ENCODE results near the gene C1orf116.

Gene C1orf116

DNA sequence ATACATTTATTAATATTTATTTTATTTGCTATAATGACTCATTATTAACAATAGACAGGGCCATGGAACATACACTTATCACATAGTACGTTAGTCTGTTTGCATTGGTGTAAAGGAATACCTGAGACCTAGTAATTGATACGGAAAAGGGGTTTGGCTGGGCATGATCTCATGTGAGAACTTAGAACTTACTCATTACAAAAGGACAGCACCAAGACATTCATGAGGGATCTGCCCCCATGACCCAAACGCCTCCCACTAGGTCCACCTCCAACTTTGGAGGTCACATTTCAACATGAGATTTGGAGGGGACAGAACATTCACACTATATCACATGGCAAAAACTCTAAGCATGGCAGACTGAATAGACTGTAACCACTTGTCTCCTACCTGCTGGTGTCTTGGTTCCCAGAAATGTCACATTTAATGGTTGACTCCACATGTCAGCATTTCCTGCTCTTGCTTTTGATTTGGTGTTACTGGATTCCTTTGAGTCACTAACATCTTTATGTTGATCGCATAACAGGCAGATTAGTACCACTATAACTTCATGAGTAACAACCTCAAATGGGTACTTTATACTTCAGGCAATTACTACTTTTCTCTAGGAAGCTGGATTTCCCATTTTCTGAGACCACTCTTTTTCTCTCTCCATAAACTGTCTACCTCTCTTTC is 3.5 kb upstream of the C1orf116 start:
- DNase-seq = no peak

DNA sequence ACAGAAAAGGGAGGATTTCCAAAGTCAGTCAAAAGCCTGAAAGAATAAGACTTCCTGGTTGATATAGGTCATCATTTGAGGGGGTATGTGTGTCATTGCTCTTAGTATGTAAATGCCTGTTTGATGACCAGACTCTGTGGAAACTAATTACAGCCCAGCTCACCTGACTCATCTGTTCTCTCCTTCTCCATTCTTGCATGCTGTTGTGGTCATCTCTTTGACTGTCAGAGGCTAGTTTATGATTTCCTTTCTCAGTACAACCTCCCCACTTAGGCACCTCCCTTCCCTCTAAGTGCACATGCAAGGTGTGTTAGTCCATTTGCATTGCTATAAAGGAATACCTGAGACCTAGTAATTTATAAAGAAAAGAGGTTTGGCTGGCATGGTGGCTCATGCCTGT is 2.4 kb upstream of the C1orf116 start:
- DNase-seq = no peak

DNA sequence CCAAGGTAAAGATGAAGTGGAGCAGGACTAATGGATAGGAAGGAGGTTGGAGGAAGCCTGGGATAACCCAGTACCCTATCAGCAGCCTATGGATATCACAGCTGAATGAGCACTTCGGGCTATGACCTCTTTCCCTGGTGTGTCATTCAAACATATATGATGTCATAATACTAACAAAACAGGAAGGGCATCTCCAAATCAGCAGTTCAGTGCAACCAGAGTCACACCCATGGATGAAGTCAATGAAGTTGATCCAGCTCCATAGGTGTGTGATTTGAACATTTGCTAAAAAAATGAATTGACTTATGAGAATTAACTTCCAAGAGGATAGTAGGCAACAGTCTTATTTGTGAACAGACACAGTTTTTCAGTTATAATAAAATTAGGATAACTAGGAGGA is 1.7 kb upstream of the C1orf116 start:
- no peak for DNase-seq

DNA sequence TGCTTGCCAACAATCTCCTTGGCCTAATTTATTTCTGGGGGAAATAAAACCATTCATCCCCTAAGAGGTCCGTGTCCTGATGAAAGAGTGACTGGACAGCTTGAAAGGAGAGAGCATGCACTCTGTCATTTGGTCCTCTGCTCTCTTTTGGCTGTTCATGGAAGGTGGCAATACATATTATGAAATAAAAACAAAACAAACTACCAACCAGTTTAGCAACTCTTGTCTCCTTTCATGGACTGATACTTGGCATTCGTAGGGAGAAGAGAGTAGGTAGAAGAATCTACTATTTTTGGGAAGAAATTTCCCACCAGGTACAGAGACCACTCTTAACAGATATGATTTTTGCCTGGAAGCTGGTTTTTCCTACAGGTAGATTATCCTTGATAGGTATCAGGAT is 746 bp upstream of the C1orf116 start:
- DNase-seq = no peak

DNA sequence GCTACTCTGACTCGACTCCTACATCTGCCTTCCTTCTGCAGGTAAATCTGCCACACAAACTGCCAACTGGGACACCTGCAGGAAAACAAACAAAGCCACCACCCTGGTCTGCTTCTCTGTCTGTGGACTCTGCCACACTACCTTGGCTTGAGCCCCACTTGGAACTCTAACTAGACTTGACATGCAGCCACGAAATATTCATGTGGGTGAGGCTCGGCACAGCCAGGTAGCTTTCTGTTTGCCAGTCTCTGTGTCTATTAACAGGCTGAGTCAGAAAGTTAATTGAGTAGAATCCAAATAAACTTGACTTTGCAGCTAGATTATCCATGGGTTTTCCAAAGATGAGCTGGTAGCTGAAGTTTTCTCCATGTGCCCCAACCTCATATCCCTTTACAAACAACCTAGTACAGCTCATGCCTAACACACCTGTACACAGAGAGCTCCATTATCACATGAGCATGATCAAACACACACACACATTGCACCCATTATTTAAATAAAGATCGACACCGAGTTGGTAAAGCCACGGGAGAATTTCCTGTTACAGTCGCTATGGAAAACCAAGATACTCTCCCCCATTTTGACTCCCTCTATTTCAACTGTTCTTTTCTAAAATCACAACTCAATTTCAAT is 808 bp downstream of the C1orf116 start:
- no peak for DNase-seq

DNA sequence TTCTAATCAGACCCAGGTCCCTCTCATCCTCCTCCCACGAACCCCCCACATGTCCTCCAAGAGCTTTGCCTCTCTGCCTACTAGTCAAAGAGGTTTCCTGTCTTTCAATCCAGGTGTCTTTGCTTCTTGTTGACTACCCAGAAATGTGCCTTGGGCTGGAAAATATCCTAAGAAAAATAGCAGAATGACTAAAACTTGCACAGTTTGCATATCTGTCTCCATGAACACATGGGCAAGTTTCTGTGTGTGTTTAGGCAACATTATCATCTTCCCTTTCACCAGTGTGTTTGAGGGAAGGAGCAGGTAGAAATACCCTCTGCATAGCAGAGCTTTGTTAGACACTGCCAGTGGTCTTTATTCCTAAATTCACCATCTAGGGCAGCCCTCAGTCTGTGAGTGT is 1.5 kb downstream of the C1orf116 start:
- DNase-seq = no peak

DNA sequence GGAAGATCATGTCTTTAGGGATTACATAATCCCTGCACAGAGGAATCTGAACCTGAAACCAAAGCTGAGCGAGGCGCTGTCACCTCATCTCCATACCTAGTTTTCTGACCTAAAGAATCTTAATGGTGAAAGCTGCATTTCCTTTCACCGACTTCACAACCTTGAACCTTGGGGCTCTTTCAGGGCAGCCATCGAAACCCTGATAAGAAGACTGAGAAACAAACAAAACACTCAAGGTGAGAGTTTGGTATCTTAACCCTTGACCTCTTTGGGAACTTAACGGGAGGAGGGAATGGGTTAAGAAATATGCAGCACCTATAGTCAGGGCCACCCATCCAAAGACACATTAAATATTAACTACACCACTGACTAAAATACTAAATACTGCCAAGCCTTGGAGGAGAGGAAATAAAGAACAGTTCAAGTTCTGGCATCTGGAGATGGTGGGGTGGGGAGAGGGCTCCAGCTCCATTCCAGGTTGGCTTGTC is 2.0 kb downstream of the C1orf116 start:
- no peak for DNase-seq

DNA sequence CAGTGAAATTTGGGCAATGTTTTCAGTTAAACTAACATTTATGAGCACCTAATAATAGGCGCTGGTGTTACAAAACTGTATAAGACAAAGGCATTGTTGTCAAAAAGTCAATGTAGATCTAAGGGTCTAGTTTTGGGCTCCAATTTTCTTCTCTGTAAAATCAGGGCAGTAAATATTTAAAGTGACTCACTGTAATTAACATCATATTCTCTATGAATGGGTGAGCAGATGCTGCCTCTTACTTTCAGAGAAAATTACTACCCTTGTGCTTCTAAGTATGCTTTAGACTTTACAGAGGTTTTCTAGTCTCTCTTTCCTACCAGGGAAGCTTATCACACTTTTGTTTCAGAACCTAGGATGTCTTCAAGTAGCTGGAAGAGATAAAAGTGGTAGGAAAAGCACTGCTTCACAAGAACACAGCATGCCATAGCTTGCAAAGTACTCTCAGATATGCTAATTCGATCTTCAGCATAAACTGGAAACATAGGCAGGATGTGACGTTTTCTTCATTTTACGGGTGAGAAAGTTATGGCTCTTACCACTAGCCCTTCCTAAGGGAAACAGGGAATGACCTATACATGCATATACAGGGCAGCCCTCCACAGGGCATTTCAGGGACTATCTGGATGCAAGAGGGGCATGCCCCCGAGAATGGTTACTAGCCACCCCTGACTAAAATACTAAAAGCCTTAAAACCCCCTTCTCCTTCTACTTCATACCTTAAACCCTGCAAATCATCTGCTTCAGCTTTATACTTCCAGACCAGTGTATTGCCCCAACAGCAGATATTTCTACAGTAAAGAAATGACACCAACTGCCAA is 2.6 kb downstream of the C1orf116 start:
- no peak for DNase-seq

DNA sequence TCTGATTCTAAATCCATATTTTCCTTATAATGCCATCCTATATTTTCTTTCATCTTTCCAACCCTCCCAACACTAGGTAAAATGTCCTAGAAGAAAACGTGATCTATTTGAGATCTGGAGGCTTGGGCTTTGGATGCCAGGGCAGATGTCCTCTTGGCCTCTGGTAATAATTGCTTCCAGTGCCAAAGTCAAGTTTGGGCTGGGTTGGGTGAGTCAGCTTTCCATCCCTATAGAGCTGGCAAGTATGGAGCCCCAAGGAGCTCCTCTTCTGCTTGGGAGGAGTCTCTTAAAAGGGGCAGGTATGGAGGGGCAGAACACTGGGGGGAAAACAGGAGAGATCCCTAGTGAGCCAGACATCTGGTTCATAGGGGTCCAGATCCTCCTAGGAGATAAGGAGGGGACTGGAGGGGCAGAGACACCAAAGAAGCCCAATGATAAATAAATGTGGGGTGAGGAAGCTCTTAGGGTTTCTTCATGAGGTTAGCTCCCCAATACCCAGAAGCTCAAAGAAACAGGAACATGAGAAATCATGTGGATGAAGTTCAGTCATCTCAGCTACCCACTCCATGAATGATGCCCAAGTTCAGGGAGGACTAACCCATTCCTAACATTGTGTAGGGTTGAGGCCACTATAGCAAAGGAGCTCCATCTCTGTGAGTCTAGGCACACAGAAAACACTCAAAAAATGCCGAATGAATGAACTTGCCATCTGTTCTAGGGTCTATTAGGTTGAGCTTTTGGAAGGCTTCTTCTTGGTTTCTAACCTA is 3.5 kb downstream of the C1orf116 start:
- no peak for DNase-seq

DNA sequence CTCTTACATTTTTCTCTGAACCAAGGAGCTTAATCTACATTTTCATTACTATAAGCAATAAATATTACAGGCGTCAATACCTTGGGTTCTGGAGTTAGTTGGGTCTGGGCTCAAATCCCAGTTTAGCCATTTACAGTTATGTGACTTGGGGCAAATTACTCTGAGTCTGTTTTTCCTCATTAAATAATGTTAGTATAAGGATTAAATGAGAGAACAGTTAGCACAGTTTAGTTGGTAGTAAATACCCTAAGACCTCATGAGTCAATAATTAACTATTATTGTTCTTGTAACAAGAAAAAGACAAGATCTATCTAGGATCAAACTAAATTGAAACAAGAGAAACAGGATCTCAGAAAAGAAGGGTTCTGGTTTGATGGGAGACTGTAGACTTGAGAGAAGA is 4.6 kb downstream of the C1orf116 start:
- no peak for DNase-seq

DNA sequence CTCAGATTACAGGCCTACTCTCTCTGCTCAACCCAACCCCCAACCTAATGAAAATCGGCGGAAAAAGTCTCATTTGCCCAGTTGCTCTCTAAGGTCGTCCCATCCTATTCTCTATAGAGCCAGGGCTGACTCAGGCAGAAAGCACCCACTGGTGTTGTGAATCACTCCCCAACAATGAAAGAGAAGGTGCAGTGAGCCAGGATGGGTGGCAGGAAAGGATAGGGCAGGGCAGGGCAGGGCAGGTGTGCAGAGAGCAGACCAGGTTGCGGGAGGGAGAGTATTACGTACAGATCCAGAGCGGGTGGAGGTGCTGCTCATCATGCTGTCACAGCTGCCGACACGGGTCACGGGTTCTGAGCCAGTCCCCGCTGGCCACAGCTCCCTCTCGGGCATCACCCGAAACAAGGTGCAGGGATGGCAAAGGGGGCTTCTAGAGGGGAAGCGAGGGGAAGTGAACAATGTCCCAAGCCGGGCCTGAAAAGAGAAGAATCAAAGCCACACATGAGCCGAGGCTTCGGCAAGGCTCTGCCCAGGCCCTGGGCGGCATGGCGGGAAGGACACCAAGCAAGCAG is 5.3 kb downstream of the C1orf116 start:
- DNase-seq = no peak

DNA sequence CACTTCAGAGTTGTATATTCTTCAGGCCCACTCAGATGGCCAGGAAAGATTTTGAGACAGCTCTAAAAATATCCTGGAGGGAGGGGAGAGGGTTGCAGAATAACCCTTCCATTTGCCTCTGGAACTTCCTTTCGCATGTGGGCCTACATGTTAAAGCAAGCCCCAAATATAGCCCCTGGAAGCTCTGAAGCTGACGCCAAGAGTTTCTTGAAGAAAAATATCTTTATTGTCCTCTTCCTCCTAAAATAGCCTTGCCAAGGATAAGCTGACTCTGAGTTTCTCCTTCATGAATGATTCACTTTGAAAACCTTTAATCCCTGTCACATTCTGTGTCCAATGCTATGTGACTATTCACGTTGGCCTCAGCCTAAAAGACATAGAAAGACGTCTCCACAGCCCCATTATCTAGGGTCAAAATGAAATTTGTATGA is 6.4 kb downstream of the C1orf116 start:
- peak in 1 of 58 donors; percentile 19 for DNase-seq

DNA sequence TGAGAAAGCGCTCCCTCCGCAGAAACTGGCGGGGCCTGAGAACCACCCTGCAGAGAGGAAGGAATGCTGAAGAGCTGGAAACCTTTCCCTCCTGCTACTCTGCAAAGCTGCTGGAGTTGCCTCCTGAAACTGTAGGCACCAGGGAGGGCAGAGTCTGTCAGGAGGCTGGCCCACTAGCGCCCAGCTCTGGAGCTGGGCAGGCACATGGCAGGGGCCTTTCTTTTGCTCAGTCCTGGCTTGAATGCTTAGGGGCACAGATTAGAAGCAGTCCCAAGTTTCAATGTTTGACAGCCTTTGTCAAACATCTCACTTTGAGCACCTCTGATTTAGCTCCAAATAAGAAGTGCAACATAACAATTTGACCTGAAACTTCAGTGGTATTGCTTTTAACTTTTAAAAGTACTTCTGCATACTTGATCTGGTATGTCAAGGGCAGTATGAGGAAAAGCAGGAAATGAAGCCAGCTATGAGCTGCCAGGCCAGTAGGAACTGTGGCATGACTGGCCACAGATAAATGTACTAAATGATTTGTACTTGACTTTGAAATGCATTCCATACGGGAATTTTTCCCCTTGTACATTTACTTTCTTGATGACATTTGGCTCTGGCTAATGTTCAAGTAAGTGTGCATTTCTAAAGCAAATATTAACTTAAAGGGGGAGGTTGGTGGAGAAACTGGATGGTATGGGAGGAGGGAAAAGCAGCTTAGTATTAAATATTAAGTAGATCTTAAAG is 7.2 kb downstream of the C1orf116 start:
- DNase-seq = no peak

DNA sequence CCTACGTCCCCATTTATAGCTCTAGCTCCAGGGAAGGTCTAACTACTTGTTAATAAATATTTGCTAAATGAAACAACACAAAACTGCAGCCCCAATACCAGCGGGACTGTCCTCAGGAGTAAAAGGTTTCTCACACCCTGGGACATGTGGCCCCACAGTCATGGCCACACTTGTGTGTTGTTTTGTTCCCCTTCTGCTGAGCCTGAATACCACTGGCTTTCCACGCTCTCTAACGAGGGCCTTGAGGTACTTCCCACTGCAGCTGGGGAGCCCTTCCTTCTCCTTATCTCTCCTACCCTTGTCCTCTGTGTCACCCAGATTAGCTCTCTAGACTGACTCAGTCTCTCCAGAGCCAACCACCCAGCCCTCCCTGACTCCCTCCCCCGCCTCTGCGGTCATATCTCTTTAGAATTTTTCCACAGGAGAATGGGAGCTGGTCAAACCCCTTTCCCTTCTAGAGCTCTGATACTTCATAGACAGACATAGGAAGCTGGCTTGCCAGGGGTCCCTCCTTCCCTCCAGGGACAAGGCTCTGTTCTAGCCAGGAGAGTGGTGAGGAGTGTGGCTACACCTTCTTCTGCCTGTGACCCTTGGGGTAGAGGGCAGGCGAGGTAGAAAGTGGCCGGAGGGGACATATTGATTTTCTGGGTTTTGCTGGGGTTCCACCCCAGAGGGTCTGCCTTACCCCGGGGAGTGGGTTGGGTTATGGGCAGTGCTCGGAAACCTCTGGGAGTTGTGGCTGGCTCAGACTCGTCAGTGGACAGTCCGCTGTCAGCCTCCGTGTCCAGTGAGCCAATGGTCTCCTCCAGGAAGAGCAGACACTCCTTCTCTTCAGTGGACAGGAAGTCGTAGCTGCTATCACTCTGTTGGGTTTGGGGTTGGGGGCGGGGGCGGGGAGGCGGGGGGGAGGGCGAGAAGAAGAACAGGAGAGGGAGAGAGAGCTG is 8.1 kb downstream of the C1orf116 start:
- DNase-seq = no peak

DNA sequence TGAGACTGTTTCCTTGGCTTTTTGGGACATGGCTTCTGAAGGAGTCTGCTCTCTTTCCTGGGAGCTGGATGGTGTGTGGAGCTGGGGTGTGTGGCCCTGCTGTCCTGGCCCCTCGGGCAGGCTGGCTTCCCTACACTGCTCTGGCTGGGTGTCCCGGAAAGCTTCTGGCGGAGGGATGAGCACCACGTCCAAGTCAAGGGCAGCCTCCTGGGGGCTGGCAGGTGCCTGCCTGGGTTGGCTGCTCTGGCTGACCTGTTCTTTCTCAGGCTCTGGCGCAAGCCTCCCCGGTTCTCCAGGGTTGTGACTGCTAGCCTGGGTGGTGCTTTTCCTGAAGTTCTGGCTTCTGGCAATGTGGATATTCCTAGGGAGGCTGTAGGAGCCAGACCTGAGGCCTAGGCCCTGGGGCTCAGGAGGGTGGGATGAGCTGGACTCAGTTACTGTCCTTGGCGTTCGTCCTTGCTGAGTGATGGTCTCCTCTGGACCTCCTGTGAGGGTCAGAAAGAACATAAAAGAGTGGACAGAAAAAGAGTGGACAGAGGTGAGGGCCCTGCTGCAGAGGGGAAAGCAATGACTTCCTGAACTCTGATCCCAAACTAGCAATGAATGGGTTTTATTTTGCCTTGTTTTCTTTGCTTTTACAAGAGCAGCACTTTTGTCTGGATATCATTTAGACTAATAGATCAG is 9.4 kb downstream of the C1orf116 start:
- no peak for DNase-seq

DNA sequence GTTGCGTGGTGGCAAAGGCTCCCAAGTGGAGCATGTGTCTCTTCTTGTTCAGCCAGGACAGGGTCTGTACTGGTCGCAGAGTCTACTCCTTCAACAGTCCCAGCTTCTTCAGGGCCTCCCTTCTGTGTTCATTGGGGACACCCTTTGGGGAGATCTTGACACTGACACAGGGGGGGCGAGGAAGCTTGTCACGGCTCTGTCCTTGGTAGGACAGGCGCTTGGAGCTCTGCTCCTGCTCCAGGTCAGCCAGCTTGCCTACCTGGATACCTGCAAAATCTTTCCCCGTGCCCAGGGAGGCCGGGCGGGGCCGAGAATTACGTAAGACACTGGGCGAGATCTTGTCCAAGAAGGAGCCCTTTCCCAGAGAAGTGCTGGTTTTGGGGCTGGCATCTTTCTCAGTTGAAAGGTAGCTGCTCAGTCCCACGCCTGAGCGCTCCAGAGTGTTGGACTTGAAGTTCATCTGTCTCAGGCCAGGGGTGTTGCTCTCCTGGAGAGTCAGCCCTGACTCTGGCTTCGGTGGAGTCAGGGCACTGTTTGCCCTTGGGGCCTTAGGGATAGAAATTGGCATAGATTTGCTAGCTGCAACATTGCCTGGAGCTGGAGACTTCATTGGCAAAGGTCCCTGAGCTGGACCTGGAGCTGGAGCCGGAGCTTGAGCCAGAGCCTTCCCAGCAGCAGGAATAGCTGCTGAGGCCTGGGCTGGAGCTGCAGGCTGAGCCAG is 10.5 kb downstream of the C1orf116 start:
- DNase-seq = no peak

DNA sequence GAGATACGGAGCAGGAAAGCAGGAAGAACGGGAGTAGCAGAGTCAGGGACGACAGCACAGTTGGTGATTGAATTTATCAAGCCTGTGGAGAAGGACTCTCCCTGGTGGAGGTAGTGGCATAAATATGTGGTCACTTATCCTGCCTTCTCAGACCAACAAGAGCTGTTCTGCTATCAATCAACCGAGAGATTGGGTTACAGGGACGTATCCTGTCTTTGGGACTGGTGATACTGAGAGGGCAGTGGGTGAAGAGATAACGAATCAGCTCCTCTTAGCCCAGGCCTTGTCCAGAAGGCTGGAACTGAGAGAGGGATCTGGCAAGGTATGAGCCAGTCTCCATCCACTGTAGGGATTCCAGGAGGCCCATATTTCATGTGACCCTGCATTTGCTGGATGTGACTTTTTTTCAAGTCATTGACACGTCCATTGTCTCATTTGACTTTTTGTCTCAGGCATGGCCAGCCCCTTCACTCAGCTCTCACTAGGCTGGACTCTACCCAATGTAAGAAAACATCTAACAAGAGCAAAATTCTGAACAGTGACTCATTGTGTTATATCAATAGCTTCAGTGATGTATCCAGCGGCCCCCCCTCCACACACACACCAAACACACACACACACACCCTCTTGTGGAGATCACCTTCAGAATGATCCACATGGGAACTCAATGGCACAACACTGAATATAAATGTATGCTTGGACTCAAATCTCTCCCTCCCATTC is 11.3 kb downstream of the C1orf116 start:
- peak in 4 of 58 donors; percentile 17 to 56 (median 20) for DNase-seq
